ENCODE measurements around the gene ALKBH5.

DNA sequence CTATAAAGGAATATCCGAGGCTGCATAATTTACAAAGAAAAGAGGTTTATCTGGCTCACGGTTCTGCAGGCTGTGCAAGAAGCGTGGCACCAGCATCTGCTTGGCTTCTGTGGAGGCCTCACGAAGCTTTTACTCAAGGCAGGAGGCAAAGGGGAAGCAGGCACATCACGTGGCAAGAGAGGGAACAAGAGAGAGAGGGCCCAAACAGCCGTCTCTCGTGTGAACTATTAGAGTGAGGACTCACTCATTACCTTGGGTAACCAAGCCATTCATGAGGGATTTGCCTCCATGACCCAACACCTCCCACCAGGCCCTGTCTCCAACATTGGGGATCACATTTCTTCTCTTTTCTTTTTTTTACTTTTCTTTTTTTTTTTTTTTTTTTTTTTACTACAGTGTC, 7.5 kb upstream of the ALKBH5 start:
- no peak for TF ChIP-seq EZH2 (IDR thresholded peaks at IDR 0.05; ENCODE audit: borderline replicate concordance, insufficient read depth, low read length, poor library complexity, severe bottlenecking)
- no peak for TF ChIP-seq POLR2AphosphoS5 (IDR thresholded peaks at IDR 0.05)
- TF ChIP-seq, protein P1, sequence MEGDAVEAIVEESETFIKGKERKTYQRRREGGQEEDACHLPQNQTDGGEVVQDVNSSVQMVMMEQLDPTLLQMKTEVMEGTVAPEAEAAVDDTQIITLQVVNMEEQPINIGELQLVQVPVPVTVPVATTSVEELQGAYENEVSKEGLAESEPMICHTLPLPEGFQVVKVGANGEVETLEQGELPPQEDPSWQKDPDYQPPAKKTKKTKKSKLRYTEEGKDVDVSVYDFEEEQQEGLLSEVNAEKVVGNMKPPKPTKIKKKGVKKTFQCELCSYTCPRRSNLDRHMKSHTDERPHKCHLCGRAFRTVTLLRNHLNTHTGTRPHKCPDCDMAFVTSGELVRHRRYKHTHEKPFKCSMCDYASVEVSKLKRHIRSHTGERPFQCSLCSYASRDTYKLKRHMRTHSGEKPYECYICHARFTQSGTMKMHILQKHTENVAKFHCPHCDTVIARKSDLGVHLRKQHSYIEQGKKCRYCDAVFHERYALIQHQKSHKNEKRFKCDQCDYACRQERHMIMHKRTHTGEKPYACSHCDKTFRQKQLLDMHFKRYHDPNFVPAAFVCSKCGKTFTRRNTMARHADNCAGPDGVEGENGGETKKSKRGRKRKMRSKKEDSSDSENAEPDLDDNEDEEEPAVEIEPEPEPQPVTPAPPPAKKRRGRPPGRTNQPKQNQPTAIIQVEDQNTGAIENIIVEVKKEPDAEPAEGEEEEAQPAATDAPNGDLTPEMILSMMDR (IDR thresholded peaks at IDR 0.05; ENCODE audit: poor library complexity, severe bottlenecking) = no peak
- TF ChIP-seq, protein P2, sequence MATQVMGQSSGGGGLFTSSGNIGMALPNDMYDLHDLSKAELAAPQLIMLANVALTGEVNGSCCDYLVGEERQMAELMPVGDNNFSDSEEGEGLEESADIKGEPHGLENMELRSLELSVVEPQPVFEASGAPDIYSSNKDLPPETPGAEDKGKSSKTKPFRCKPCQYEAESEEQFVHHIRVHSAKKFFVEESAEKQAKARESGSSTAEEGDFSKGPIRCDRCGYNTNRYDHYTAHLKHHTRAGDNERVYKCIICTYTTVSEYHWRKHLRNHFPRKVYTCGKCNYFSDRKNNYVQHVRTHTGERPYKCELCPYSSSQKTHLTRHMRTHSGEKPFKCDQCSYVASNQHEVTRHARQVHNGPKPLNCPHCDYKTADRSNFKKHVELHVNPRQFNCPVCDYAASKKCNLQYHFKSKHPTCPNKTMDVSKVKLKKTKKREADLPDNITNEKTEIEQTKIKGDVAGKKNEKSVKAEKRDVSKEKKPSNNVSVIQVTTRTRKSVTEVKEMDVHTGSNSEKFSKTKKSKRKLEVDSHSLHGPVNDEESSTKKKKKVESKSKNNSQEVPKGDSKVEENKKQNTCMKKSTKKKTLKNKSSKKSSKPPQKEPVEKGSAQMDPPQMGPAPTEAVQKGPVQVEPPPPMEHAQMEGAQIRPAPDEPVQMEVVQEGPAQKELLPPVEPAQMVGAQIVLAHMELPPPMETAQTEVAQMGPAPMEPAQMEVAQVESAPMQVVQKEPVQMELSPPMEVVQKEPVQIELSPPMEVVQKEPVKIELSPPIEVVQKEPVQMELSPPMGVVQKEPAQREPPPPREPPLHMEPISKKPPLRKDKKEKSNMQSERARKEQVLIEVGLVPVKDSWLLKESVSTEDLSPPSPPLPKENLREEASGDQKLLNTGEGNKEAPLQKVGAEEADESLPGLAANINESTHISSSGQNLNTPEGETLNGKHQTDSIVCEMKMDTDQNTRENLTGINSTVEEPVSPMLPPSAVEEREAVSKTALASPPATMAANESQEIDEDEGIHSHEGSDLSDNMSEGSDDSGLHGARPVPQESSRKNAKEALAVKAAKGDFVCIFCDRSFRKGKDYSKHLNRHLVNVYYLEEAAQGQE (IDR thresholded peaks at IDR 0.05; ENCODE audit: borderline replicate concordance) = no peak
- TF ChIP-seq RAD21 (conservative IDR thresholded peaks at IDR 0.05) = no peak
- no peak for TF ChIP-seq TAF1 (IDR thresholded peaks at IDR 0.05; ENCODE audit: low read depth)
- no peak for TF ChIP-seq EP300 (conservative IDR thresholded peaks at IDR 0.05; ENCODE audit: poor library complexity, severe bottlenecking)
- no peak for TF ChIP-seq MXI1 (conservative IDR thresholded peaks at IDR 0.05; ENCODE audit: poor library complexity, severe bottlenecking)
- no peak for TF ChIP-seq SMC3 (conservative IDR thresholded peaks at IDR 0.05; ENCODE audit: poor library complexity)

All from neural cell (in vitro differentiated cells).